Esophagus muscularis mucosa (tissue), 4 donors: ENCODE data around the gene BCAS3. TPM values are rescaled to one million over a fixed set of nuclear protein-coding genes. Genes with fewer than 3 reads are reported as not detected.

Experiments used
- DNase-seq: peaks from one replicate; pipeline ENCODE4 v3.0.0-alpha.2; 2017; ENCODE audit errors: extremely low spot score
- H3K27ac ChIP-seq, 4 donors: fragments of 200-600 bp; sonication (generic); replicated peaks in 1 of 4; 1 replicate in 3 of 4; 2 replicates in 1 of 4; pipeline ENCODE4 v1.5.1; 2016 to 2019; ENCODE audit warnings: mild to moderate bottlenecking in 1 of 4
- H3K27me3 ChIP-seq, 4 donors: fragments of 200-600 bp; sonication (generic); one replicate each; pipeline versions ENCODE4 v1.5.1 to v1.6.0; 2016 to 2019
- H3K36me3 ChIP-seq, 4 donors: fragments of 200-600 bp; sonication (generic); one replicate each; pipeline ENCODE4 v1.5.1; 2016 to 2019
- H3K4me1 ChIP-seq, 4 donors: fragments of 200-600 bp; sonication (generic); one replicate each; pipeline ENCODE4 v1.5.1; 2016 to 2019
- H3K4me3 ChIP-seq, 4 donors: fragments of 200-600 bp; sonication (generic); 1 replicate in 2 of 4; 2 replicates in 2 of 4; pipeline ENCODE4 v1.5.1; 2016 to 2019; ENCODE audit warnings: mild to moderate bottlenecking in 4 of 4, moderate library complexity in 1 of 4
- H3K9me3 ChIP-seq, 4 donors: fragments of 200-600 bp; sonication (generic); 1 replicate in 3 of 4; 2 replicates in 1 of 4; pipeline ENCODE4 v1.5.1; 2016 to 2019
- EP300 ChIP-seq: sonication (generic); formaldehyde crosslinking; IDR thresholded peaks from one replicate; pipeline ENCODE4 v1.6.1; 2017; ENCODE audit warnings: antibody characterized with exemption
- POLR2A ChIP-seq: fragments of 450-650 bp; IDR thresholded peaks from one replicate; pipeline ENCODE4 v1.6.1; 2017; ENCODE audit warnings: antibody characterized with exemption, moderate library complexity, mild to moderate bottlenecking, low read depth
- POLR2AphosphoS5 ChIP-seq, 2 donors: sonication (generic); formaldehyde crosslinking; IDR thresholded peaks; one replicate each; pipeline ENCODE4 v1.6.1; 2017; ENCODE audit warnings: antibody characterized with exemption in 2 of 2
- WGBS: methylation state at CpG from one replicate; pipeline ENCODE4 v1.1.5; 2018; 5-methylcytosine and 5-hydroxymethylcytosine counted together
- intact Hi-C: fragments of 100-400 bp; cut with DNase I; formaldehyde crosslinking; loops from one replicate; pipeline ENCODE4 v1.15.1; 2023
- total RNA-seq, 4 donors: library from RNA; depleted of rRNA; stranded (reverse); fragments of >200 nt; gene quantifications; one replicate each; pipeline versions ENCODE4 v1.1.0 to v1.2.1, GENCODE V29; 2016
- TF ChIP-seq, protein P1 (sequence below), 3 experiments: fragments of 200-600 bp in 2 of 3; fragments of 450-650 bp in 1 of 3; sonication (generic) in 2 of 3; IDR thresholded peaks; one replicate each; pipeline ENCODE4 v1.5.1; 2017 to 2019; ENCODE audit warnings: antibody characterized with exemption in 3 of 3, mild to moderate bottlenecking in 2 of 3, moderate library complexity in 1 of 3

BCAS3 gene
- total RNA-seq, 4 donors from 2014 or later, result 17.4 to 25.7 (median 19.5) TPM

DNA sequence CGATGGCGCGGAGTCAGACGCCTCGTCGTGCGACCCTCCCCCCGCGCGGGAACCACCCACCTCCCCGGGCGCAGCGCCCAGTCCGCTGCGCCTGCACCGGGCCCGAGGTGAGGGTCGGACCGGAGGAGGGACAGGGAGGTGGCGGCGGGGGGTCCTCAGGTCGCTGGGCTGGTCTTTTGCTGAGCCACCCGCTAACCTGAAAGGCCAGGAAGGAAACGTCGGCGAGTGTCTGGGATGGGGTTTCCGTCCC is 726.9 kb downstream of the BCAS3 start:
- Histone ChIP-seq H3K4me3 (peak overlapping the region; percentile 33 to 74 (median 56)), H3K9me3 (no peaks in the 10 kb centered on the region), H3K4me1 (peaks cover 29 to 93% (median 89%) of the 10 kb centered on the region in 4 donors), H3K36me3 (peaks cover 8 to 46% (median 27%) of the 10 kb centered on the region in 4 donors), H3K27ac (peak overlapping the region; percentile 55 to 92 (median 78)), H3K27me3 (peaks cover 4 to 84% (median 11%) of the 10 kb centered on the region in 4 donors)
- intact Hi-C loops, result no loop called here
- TF ChIP-seq, protein P1, sequence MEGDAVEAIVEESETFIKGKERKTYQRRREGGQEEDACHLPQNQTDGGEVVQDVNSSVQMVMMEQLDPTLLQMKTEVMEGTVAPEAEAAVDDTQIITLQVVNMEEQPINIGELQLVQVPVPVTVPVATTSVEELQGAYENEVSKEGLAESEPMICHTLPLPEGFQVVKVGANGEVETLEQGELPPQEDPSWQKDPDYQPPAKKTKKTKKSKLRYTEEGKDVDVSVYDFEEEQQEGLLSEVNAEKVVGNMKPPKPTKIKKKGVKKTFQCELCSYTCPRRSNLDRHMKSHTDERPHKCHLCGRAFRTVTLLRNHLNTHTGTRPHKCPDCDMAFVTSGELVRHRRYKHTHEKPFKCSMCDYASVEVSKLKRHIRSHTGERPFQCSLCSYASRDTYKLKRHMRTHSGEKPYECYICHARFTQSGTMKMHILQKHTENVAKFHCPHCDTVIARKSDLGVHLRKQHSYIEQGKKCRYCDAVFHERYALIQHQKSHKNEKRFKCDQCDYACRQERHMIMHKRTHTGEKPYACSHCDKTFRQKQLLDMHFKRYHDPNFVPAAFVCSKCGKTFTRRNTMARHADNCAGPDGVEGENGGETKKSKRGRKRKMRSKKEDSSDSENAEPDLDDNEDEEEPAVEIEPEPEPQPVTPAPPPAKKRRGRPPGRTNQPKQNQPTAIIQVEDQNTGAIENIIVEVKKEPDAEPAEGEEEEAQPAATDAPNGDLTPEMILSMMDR (IDR thresholded peaks at IDR 0.05), result no peak
- TF ChIP-seq POLR2AphosphoS5 (IDR thresholded peaks at IDR 0.05), result no peak
- no peak for TF ChIP-seq POLR2A
- TF ChIP-seq EP300, result no peak
- DNase-seq, result no peak
- WGBS, result 34% methylated on average over 12 of the region's 27 CpGs

GRCh38 chr17:61404913-61405685 is 727.4 kb downstream of the BCAS3 start:
- TF ChIP-seq, protein P1 (IDR thresholded peaks at IDR 0.05), result no peak
- WGBS, result 80% methylated on average over 1 of the region's 71 CpGs
- H3K4me3 ChIP-seq, result peak overlapping the region; percentile 33 to 74 (median 56)
- peaks cover 3 to 83% (median 10%) of the 10 kb centered on the region in 4 donors for H3K27me3 ChIP-seq
- intact Hi-C loops, result no loop called here
- H3K9me3 ChIP-seq, result no peaks in the 10 kb centered on the region
- peaks cover 8 to 46% (median 27%) of the 10 kb centered on the region in 4 donors for H3K36me3 ChIP-seq
- no peak for DNase-seq
- peaks cover 33 to 96% (median 92%) of the 10 kb centered on the region in 4 donors for H3K4me1 ChIP-seq
- H3K27ac ChIP-seq, result peak overlapping the region; percentile 55 to 92 (median 78)

DNA sequence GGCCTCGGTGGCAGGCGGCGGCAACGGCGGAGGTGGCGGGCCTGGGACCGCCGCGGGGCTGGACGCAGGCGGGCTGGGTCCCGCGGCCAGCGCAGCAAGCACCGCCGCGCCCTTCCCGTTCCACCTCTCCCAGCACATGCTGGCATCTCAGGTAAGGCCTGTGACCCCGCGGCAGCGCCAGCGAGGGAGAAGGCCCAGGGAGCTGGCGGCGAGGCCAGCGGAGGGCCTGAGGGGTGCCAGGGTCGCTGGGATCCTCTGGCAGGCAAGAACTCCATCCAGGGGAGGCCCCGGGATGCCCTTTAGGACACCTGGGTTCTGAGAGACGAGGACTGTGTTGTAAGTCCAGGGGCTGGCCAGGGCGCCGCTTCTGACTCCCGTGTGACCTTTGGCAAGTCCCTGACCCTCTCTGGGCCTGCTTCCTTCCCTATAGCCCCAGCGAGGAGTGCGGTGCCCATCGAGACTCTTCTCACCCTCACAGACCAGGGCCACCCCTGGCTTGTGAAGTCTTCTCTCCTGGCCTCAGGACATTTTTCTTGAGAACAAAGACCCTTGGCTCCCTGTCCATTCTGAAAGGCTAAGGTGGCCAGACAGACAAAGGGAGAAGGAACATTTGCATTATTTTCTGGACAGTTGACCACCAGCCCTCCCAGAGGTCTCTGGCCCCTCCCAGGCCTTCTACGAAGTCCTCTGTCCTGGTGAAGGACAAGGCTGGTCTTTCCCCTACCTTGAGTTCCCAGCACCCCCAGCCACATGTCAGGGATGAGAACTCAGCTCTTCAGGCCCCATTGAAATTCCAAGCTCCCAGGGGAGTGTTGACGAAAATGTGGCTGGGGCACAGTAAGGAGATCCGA is 728.3 kb downstream of the BCAS3 start:
- no peaks in the 10 kb centered on the region for H3K9me3 ChIP-seq
- peaks cover 3 to 85% (median 10%) of the 10 kb centered on the region in 4 donors for H3K27me3 ChIP-seq
- WGBS, result 47% methylated on average over 20 of the region's 37 CpGs
- peaks cover 8 to 46% (median 27%) of the 10 kb centered on the region in 4 donors for H3K36me3 ChIP-seq
- H3K4me3 ChIP-seq, result peak overlapping the region; percentile 33 to 74 (median 56)
- peaks cover 34 to 98% (median 94%) of the 10 kb centered on the region in 4 donors for H3K4me1 ChIP-seq
- intact Hi-C loops, result no loop called here
- TF ChIP-seq EP300 (no peak), POLR2A (no peak), POLR2AphosphoS5 (IDR thresholded peaks at IDR 0.05) (no peak)
- TF ChIP-seq, protein P1 (IDR thresholded peaks at IDR 0.05), result no peak
- no peak for DNase-seq
- peak overlapping the region; percentile 55 to 92 (median 78) for H3K27ac ChIP-seq

DNA sequence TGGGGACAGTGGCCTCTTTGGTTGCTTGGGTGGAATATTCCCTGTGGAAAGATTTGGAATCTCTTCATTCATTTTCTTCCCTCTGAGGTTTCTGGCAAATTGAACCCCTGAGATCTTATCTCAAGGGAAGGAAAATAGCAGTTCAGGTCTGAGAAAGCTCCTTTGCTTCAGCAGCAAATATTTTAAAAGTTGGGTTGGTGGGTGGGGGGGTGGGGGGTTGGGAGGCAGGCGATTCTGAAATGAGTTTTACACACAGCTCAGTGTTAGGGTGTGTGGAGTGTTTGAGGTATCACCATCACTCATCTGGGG is 728.8 kb downstream of the BCAS3 start:
- Histone ChIP-seq H3K36me3 (peaks cover 8 to 46% (median 27%) of the 10 kb centered on the region in 4 donors), H3K4me1 (peaks cover 37 to 98% (median 94%) of the 10 kb centered on the region in 4 donors), H3K4me3 (no peak overlapping the region), H3K27me3 (peaks cover 3 to 85% (median 10%) of the 10 kb centered on the region in 4 donors), H3K9me3 (no peaks in the 10 kb centered on the region), H3K27ac (peak overlapping the region; percentile 55 to 92 (median 78))
- intact Hi-C loops, result no loop called here
- TF ChIP-seq, protein P1 (IDR thresholded peaks at IDR 0.05), result no peak
- TF ChIP-seq EP300, result no peak
- WGBS, result 57% methylated on average over 1 of the region's 1 CpG
- DNase-seq, result no peak
